Measurements from ENCODE around the gene SYCP1.
"Not testable (repeated sequence)": the region's sequence is repeated elsewhere in the genome, so short reads cannot be mapped to it uniquely, and the experiment has no call there.

Gene SYCP1

GRCh38 chr1:115006191-115006590 lies 151.5 kb downstream of the SYCP1 start:
- H3K4me3 Mint-ChIP-seq = no peak overlapping the region
- no peak overlapping the region for H3K27ac Mint-ChIP-seq
- H3K9me3 Mint-ChIP-seq = no peaks in the 10 kb centered on the region

GRCh38 chr1:115012006-115012405 lies 157.3 kb downstream of the SYCP1 start:
- H3K4me1 Mint-ChIP-seq (ENCODE audit: low read depth) = peaks cover 14% of the 10 kb centered on the region
- no peaks in the 10 kb centered on the region for H3K27me3 Mint-ChIP-seq
- H3K36me3 Mint-ChIP-seq (ENCODE audit: low read depth) = no peaks in the 10 kb centered on the region
- H3K9me3 Mint-ChIP-seq = no peaks in the 10 kb centered on the region
- intact Hi-C loops (cut with micrococcal nuclease) = no loop called here
- no peak overlapping the region for H3K4me3 Mint-ChIP-seq
- no peak overlapping the region for H3K27ac Mint-ChIP-seq

More at GRCh38 chr1:115006191-115006590, 151.5 kb downstream of the SYCP1 start:
- intact Hi-C loops (cut with micrococcal nuclease) = no loop called here
- Mint-ChIP-seq H3K4me1 (ENCODE audit: low read depth) (peaks cover 2% of the 10 kb centered on the region), H3K36me3 (ENCODE audit: low read depth) (no peaks in the 10 kb centered on the region), H3K27me3 (peaks cover 6% of the 10 kb centered on the region)

GRCh38 chr1:115012434-115012833 lies 157.8 kb downstream of the SYCP1 start:
- H3K4me1 Mint-ChIP-seq (ENCODE audit: low read depth) = peaks cover 14% of the 10 kb centered on the region
- H3K4me3 Mint-ChIP-seq = no peak overlapping the region

GRCh38 chr1:115013792-115014191 lies 159.1 kb downstream of the SYCP1 start:
- H3K36me3 Mint-ChIP-seq (ENCODE audit: low read depth) = no peaks in the 10 kb centered on the region
- no peak overlapping the region for H3K4me3 Mint-ChIP-seq
- peaks cover 7% of the 10 kb centered on the region for H3K9me3 Mint-ChIP-seq
- H3K4me1 Mint-ChIP-seq (ENCODE audit: low read depth) = peaks cover 14% of the 10 kb centered on the region
- no peak overlapping the region for H3K27ac Mint-ChIP-seq
- intact Hi-C loops (cut with micrococcal nuclease) = no loop called here
- H3K27me3 Mint-ChIP-seq = no peaks in the 10 kb centered on the region

More at GRCh38 chr1:115012434-115012833, 157.8 kb downstream of the SYCP1 start:
- intact Hi-C loops (cut with micrococcal nuclease) = no loop called here
- no peaks in the 10 kb centered on the region for H3K9me3 Mint-ChIP-seq
- H3K27me3 Mint-ChIP-seq = no peaks in the 10 kb centered on the region
- H3K36me3 Mint-ChIP-seq (ENCODE audit: low read depth) = no peaks in the 10 kb centered on the region
- H3K27ac Mint-ChIP-seq = no peak overlapping the region

- H3K4me1 Mint-ChIP-seq (ENCODE audit: low read depth); H3K4me3 Mint-ChIP-seq; H3K27ac Mint-ChIP-seq; H3K9me3 Mint-ChIP-seq; intact Hi-C loops (cut with micrococcal nuclease); H3K36me3 Mint-ChIP-seq (ENCODE audit: low read depth); H3K27me3 Mint-ChIP-seq: not testable (repeated sequence)
Measured at GRCh38 chr1:115019549-115019948, 164.9 kb downstream of the SYCP1 start.

- Mint-ChIP-seq H3K27me3 (peaks cover 2% of the 10 kb centered on the region), H3K36me3 (ENCODE audit: low read depth) (no peaks in the 10 kb centered on the region), H3K4me1 (ENCODE audit: low read depth) (no peaks in the 10 kb centered on the region), H3K27ac (no peak overlapping the region), H3K4me3 (no peak overlapping the region), H3K9me3 (peaks cover 10% of the 10 kb centered on the region)
- intact Hi-C loops (cut with micrococcal nuclease) = no loop called here
Measured at GRCh38 chr1:115021145-115021544, 166.5 kb downstream of the SYCP1 start.

GRCh38 chr1:115023593-115023992 lies 168.9 kb downstream of the SYCP1 start:
- H3K4me3 Mint-ChIP-seq = no peak overlapping the region
- peaks cover 5% of the 10 kb centered on the region for H3K9me3 Mint-ChIP-seq
- intact Hi-C loops (cut with micrococcal nuclease) = no loop called here
- H3K36me3 Mint-ChIP-seq (ENCODE audit: low read depth) = no peaks in the 10 kb centered on the region
- peaks cover 2% of the 10 kb centered on the region for H3K27me3 Mint-ChIP-seq
- no peaks in the 10 kb centered on the region for H3K4me1 Mint-ChIP-seq (ENCODE audit: low read depth)
- no peak overlapping the region for H3K27ac Mint-ChIP-seq

GRCh38 chr1:115029526-115029925 lies 174.9 kb downstream of the SYCP1 start, which contains the start of gene TSHB:
Gene TSHB, plus strand, starts transcription at chr1:115029826. Its CDS starts 3,537 bp downstream, at chr1:115033363.
- no peaks in the 10 kb centered on the region for H3K36me3 Mint-ChIP-seq (ENCODE audit: low read depth)
- peaks cover 2% of the 10 kb centered on the region for H3K27me3 Mint-ChIP-seq
- intact Hi-C loops (cut with micrococcal nuclease) = no loop called here
- no peaks in the 10 kb centered on the region for H3K9me3 Mint-ChIP-seq
- no peak within 1 kb of the TSS for H3K27ac Mint-ChIP-seq
- H3K4me3 Mint-ChIP-seq = no peak within 1 kb of the TSS
- no peaks in the 10 kb centered on the region for H3K4me1 Mint-ChIP-seq (ENCODE audit: low read depth)

GRCh38 chr1:115031595-115031994 lies 176.9 kb downstream of the SYCP1 start:
- intact Hi-C loops (cut with micrococcal nuclease) = no loop called here
- no peaks in the 10 kb centered on the region for H3K4me1 Mint-ChIP-seq (ENCODE audit: low read depth)
- no peak overlapping the region for H3K4me3 Mint-ChIP-seq
- no peak overlapping the region for H3K27ac Mint-ChIP-seq
- peaks cover 2% of the 10 kb centered on the region for H3K27me3 Mint-ChIP-seq
- H3K36me3 Mint-ChIP-seq (ENCODE audit: low read depth) = no peaks in the 10 kb centered on the region
- no peaks in the 10 kb centered on the region for H3K9me3 Mint-ChIP-seq

- Mint-ChIP-seq H3K9me3 (no peaks in the 10 kb centered on the region), H3K27ac (no peak overlapping the region)
Measured at GRCh38 chr1:115035652-115036051, 181.0 kb downstream of the SYCP1 start.

GRCh38 chr1:115036814-115037507 lies 182.3 kb downstream of the SYCP1 start:
- no peak overlapping the region for H3K27ac Mint-ChIP-seq
- no peak overlapping the region for H3K4me3 Mint-ChIP-seq
- H3K27me3 Mint-ChIP-seq = no peaks in the 10 kb centered on the region
- no peaks in the 10 kb centered on the region for H3K4me1 Mint-ChIP-seq (ENCODE audit: low read depth)
- intact Hi-C loops (cut with micrococcal nuclease) = no loop called here
- H3K36me3 Mint-ChIP-seq (ENCODE audit: low read depth) = no peaks in the 10 kb centered on the region
- H3K9me3 Mint-ChIP-seq = no peaks in the 10 kb centered on the region

More at GRCh38 chr1:115035652-115036051, 181.0 kb downstream of the SYCP1 start:
- Mint-ChIP-seq H3K36me3 (ENCODE audit: low read depth) (no peaks in the 10 kb centered on the region), H3K4me3 (no peak overlapping the region), H3K4me1 (ENCODE audit: low read depth) (no peaks in the 10 kb centered on the region), H3K27me3 (no peaks in the 10 kb centered on the region)
- intact Hi-C loops (cut with micrococcal nuclease) = no loop called here

GRCh38 chr1:115040501-115040900 lies 185.8 kb downstream of the SYCP1 start:
- H3K27me3 Mint-ChIP-seq = no peaks in the 10 kb centered on the region
- H3K4me3 Mint-ChIP-seq = no peak overlapping the region
- no peak overlapping the region for H3K27ac Mint-ChIP-seq
- no peaks in the 10 kb centered on the region for H3K4me1 Mint-ChIP-seq (ENCODE audit: low read depth)
- intact Hi-C loops (cut with micrococcal nuclease) = no loop called here
- H3K9me3 Mint-ChIP-seq = no peaks in the 10 kb centered on the region
- H3K36me3 Mint-ChIP-seq (ENCODE audit: low read depth) = no peaks in the 10 kb centered on the region

- H3K4me3 Mint-ChIP-seq = no peak overlapping the region
- no peaks in the 10 kb centered on the region for H3K27me3 Mint-ChIP-seq
- H3K9me3 Mint-ChIP-seq = no peaks in the 10 kb centered on the region
- intact Hi-C loops (cut with micrococcal nuclease) = no loop called here
- no peaks in the 10 kb centered on the region for H3K4me1 Mint-ChIP-seq (ENCODE audit: low read depth)
- no peaks in the 10 kb centered on the region for H3K36me3 Mint-ChIP-seq (ENCODE audit: low read depth)
- H3K27ac Mint-ChIP-seq = no peak overlapping the region
Measured at GRCh38 chr1:115041654-115042053, 187.0 kb downstream of the SYCP1 start.
